GM18907 (cell line): ENCODE data around the gene PPA1.
"Not testable (repeated sequence)": the region's sequence is repeated elsewhere in the genome, so short reads cannot be mapped to it uniquely, and the experiment has no call there.

Experiments
- ATAC-seq: cut with Tn5 transposase; IDR thresholded peaks from one replicate; pipeline ENCODE4 v1.9.1; 2021; ENCODE audit warnings: mild to moderate bottlenecking, moderate library complexity; ENCODE audit not compliant: unreplicated experiment

The PPA1 gene

GRCh38 chr10:70255329-70256299, 22.4 kb upstream of the PPA1 start:
- no peak for ATAC-seq

- ATAC-seq, result no peak
Measured at GRCh38 chr10:70254778-70255328, 21.6 kb upstream of the PPA1 start.

GRCh38 chr10:70253878-70254765, 20.9 kb upstream of the PPA1 start:
- no peak for ATAC-seq

- no peak for ATAC-seq
Measured at GRCh38 chr10:70250961-70251680, 17.9 kb upstream of the PPA1 start.

GRCh38 chr10:70247360-70247759, 14.1 kb upstream of the PPA1 start:
- ATAC-seq, result no peak

- no peak for ATAC-seq
Measured at GRCh38 chr10:70241081-70241480, 7.9 kb upstream of the PPA1 start.

GRCh38 chr10:70239986-70240385, 6.8 kb upstream of the PPA1 start:
- not testable (repeated sequence) for ATAC-seq

GRCh38 chr10:70239077-70239976, 6.1 kb upstream of the PPA1 start:
- not testable (repeated sequence) for ATAC-seq

GRCh38 chr10:70237958-70238536, 4.8 kb upstream of the PPA1 start:
- ATAC-seq, result not testable (repeated sequence)

GRCh38 chr10:70234668-70235447, 1.6 kb upstream of the PPA1 start:
- no peak for ATAC-seq

- no peak for ATAC-seq
Measured at GRCh38 chr10:70233939-70234300, 691 bp upstream of the PPA1 start.

- no peak for ATAC-seq
Measured at GRCh38 chr10:70232859-70233108, 445 bp downstream of the PPA1 start.

- ATAC-seq, result no peak
Measured at GRCh38 chr10:70232155-70232858, 922 bp downstream of the PPA1 start.

- ATAC-seq, result no peak
Measured at GRCh38 chr10:70228491-70228890, 4.7 kb downstream of the PPA1 start.

- no peak for ATAC-seq
Measured at GRCh38 chr10:70227548-70228320, 5.5 kb downstream of the PPA1 start.

GRCh38 chr10:70223728-70224127, 9.5 kb downstream of the PPA1 start:
- ATAC-seq, result no peak

GRCh38 chr10:70222811-70223447, 10.3 kb downstream of the PPA1 start:
- not testable (repeated sequence) for ATAC-seq
